T-helper 9 cell (primary cell): ENCODE results near the gene MAN1A2.
"Not testable (repeated sequence)": the region's sequence is repeated elsewhere in the genome, so short reads cannot be mapped to it uniquely, and the experiment has no call there.

Experiments
- DNase-seq: peaks from one replicate; pipeline ENCODE4 v3.0.0-alpha.2; 2020

The MAN1A2 gene

DNA sequence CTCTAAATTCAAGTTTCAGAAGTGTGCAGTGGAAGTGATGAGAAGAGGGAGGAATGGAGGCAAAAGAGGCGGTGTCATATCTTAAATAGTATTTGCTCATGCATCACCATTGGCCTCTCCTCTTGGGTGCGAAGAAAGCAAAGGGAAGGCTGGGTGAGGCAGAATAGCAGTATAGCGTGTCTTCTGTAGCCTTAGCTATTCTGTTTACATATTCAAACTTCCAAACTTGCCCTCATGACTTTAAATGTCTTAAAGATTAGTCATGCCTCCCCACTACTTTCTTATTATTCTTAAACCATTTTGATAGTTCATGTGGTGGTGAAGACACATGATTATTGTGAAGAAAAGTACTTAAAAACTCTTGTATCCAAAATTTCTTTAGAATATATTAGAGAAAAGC is 134.0 kb downstream of the MAN1A2 start:
- no peak for DNase-seq

DNA sequence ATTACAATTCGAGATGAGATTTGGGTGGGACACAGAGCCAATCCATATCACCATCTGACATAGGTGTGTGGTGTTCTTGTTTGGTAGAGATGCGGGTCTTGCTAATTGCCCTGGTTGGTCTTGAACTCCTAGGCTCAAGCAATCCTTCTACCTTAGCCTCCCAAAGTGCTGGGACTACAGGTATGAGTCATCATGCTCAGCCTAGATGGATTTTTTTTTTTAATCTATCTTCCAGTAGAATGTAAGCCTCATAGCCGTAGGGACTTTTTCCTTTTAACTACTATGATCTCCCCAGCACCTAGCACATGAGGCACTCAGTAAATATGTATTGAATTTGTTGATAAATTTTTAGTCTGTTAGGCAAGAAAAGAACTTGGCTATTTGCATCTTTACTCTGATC is 144.0 kb downstream of the MAN1A2 start:
- DNase-seq = no peak

DNA sequence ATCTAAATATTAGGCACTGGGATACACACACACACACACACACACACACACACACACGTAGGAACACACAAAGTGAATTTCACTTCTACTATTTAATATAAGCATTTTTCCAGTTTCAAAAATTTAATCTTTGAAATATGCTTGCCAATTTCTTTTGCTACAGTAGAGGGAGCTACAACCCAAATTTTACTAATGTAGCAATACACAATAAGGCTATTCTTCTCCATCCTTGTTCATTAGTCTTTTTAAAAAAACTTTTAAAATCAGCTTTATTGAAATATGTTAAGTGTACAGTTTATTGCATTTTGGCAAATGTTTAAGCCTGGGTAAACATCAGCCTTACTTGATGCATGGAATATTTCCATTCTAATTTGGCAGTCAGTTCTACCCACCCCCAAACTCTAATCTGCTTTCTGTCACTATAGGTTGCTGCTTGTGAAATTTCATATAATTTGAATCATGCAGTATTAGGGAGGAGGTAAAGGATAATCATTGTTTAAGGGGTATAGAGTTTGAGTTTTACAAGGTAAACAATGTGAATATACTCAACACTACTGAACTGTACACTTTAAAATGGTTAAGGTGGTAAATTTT is 145.6 kb downstream of the MAN1A2 start:
- no peak for DNase-seq

DNA sequence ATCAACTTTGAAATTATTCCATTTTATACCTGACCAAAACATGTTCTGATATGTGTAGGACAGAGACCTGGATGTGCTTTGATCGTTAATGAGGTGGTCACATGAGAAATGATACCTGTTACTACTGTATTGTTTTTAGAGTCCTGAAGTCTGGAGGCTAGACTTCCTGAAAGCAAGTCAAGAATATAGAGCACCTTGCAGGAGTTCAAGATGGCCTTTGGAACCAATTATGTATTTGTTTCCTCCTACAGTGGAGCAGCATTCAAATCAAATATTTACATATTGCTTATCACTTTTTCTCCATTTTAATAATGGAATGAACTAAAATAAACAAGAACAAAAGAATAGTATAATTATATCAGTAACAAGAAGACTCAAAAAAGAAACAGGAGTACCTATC is 155.9 kb downstream of the MAN1A2 start:
- DNase-seq = no peak

DNA sequence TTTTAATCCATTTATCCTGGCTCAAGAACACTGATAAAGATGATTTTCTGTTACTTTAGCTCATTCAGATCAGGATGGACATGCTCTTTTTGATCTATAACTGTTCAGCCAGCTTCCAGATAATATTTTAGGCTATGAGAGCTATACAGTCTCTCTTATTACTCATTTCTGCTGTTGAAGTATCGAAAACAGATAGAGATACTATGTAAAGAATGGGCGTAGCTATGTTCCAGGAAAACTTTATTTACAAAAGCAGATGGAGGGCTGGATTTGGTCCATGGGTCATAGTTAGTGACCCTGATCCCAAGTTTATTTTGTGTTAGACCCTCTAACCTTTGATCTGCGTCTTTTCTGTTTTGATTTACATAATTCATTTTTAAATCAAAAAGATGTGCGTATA is 159.8 kb downstream of the MAN1A2 start:
- no peak for DNase-seq

DNA sequence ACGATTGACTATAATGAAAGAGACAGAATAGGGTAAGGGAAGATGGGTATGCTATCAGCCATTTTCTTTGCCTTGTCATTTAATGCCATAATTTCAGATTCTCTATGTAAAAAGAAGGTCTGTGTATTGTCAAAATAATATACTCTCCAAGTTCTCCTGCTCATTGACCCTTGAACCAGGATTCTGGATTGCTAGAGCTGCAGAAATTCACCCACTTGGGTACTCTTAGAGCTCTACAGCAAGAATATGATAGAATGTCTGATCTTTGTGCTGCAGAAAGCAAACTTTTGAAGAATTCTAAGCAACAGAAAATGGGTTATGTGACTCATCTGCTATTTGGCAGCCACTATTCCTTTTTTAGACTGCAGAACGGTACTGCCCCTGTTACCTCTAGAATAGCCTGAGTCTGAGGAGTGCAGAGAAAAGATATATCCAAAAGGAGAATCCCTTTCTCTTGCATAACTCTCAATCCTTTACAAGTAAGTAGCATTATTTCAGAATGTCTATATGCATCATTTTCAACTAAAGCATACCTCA is 160.4 kb downstream of the MAN1A2 start:
- no peak for DNase-seq

DNA sequence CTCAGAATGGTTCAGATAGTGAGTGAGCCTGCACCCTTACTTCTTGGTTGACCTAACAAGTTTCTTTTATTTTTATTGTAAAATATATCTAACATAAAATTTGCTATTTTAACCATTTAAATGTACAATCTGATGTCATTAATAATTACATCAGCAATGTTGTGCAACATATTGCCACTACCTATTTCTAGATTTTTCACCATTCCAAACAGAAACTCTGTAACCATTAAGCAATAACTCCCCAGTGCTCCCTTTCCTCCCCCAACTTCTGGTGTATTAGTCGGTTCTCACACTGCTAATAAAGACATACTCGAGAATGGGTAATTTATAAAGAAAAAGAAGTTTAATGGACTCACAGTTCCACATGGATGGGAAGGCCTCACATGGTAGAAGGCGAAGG is 162.4 kb downstream of the MAN1A2 start:
- DNase-seq = no peak

DNA sequence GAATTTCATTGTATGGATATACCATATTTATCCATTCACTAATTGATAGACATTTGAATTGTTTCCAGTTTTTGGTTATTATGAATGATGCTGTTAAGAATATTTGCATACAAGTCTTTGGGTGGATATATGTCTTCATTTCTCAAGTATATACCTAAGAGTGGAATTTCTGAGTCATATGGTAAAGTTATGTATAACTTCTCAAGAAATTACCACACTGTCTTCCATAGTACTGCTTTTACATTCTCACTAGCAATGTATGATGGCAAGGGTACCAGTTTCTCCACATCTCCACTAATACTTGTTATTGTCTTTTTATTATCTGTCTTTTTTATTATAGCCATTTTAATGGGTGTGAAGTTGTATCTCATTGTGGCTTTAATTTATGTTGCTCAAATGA is 164.0 kb downstream of the MAN1A2 start:
- DNase-seq = no peak

DNA sequence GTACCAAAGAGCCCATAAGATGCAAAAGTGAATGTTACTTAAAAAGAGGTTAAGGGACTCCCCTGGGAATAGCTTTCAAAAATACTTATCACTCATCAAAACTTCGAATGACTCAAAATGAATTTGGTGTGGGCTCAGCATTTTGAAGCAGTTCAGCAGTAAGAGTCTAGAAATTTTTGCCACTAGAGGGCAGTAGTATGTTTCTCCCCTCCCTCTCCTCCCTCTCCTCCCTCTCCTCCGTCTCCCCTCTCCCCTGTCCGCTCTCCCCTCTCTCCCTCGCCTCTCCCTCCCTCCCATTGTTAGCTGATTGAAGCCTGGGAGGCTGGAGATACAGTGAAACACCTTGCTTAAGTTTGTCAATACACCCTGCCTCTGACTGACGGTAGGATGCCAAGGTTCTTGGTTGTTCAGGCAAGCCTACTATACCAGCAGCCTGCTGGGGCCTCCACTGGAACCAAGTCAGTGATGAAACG is 167.8 kb downstream of the MAN1A2 start:
- no peak for DNase-seq

DNA sequence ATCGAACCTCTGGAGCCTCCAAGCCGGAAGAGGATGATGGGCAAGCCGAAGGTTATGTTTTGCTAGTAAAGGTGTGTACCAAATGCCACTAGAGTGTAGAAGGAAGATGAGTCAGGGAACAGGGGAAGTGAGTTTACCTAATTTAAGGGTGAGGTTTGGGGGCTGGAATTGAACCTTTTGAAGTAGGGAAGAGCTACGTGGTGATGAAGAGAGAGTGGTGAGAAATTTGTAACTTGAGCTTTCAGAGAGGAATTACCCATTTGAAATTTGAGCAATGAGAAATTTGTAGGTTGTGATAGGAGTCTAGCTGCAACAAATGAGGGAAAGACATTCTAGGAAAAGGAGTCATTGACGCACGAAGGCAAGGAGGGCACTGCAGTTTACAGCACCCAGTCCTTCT is 168.6 kb downstream of the MAN1A2 start:
- DNase-seq = no peak

DNA sequence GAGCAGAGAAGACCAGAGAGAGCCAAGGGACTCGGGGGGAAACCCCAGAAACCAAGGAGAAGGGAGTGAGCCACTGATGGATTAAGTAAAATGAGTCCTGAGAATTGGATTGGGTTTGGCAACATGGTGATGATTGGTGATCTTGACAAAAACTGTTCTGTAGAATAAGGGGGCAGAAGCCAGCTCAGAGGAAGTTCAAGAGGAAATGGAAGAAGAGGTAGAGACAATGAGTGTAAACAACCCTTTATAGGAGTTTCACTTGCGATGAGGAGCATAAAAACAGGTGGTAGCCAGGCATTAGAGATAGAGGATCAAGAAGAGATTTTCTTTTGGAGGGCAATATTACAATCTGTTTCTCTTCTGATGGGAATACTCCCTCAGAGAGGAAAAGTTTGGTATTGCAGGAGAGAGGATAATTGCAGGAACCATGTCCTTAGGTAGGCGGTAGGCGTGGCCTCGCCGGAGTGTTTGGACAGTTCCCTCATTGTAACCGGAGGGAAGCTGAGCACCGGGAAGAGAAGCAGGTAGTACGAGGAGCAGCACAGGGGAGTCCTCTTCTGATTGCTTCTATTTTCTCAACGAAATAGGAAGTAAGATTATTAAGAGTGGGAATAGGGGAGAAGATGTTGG is 170.2 kb downstream of the MAN1A2 start:
- DNase-seq = no peak

DNA sequence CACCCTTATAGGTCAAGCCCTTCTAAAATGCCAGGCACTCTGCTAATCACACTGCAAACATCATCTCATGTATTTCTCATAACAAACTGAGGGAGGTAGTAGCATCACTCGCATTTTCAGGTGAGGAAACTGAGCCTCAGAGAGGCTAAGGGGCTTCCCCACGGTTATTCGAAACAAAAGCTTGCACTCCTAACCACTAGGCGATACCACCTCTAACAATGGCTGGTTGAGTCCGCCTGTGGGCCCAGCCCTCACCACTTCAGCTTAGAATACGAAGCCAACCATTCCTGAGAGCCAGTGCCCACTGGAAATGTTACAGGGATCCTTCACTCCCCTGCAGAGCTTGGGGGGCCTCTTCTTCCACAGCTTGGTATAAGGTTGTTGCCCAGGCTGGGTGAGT is 173.3 kb downstream of the MAN1A2 start:
- DNase-seq = no peak

DNA sequence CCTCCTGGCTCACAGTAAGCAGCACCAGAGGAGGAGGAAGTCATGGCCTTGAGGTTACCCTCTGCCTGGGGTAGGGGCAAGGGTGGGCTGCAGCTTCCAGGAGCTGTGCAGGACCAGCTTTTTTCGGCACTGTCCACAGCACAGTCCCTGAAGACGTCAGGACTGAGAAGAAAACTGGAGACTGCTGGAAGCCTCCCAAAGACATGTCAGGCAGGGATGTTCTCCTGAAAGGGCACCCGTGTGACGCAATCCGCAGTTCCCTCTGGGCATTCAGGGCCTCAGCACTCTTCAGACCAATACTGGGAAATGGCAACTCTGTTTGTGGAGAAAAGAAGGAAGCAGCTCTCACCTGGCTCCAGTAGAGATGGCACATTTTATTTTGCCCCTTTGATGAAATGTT is 173.8 kb downstream of the MAN1A2 start:
- DNase-seq = no peak

DNA sequence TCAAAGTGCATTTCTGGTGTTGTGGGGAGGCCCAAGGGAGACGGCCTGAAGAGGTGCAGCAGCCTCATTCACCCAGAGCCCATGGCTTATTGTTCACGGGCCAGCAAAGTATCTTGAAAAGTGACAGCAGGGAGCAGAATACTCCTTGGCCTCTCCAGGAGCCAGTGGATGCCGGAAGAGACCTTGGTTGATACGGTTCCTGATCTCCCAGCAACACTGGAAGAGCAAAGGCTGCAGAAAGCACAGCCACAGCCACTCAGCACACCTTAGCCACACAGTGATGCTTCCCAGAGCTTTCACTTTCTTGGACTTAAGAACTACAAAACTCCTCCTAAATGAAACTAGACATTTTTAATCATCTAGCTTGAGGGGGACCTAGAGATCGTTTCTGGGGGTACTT is 174.3 kb downstream of the MAN1A2 start:
- no peak for DNase-seq

DNA sequence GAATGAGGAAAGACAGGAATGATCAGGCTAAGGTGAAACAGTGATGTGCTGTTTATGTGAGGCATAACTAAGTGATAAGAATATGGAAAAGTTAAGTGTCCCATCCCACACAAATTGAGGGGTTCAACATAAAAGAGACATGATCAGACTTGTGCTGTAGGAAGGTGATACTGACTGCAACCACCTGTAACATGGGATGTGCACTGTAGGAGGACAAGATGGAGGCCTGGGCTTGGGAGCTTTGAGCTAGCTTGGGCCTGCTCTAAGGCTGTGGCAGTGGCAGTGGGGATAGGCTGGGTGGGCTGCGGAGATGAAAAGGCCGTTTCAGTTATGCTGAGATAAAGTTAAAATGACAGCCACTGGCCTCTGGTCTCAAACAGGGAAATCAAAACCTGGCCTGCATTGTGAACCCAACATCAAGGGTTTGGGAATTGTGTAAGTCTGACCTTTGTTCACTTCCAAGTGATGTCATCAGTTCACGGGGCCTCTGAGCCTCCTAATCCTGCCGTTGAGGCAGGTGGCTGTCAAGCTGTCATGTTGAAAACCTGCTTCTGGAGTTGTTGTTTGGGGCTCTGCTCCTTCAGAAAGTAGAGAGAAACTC is 177.4 kb downstream of the MAN1A2 start:
- DNase-seq = no peak

DNA sequence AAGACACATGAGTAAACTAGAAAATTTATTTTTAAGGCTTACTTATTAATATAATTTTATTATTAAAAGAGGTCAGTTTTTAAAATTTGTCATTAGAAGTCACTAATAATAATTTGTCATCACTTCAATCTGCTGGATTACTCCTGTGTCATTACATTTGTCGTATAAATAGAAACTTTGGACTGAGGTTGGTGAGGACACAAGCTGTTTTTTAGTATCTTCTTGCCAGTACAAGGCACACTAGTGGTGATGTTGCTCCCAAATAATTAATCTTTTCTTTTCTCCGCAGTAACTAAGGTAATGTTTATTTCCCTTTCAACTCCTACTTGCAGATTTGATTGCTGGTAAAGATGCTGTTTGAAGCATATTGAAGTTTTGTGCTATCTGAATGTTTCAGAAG is 179.2 kb downstream of the MAN1A2 start:
- DNase-seq = no peak

DNA sequence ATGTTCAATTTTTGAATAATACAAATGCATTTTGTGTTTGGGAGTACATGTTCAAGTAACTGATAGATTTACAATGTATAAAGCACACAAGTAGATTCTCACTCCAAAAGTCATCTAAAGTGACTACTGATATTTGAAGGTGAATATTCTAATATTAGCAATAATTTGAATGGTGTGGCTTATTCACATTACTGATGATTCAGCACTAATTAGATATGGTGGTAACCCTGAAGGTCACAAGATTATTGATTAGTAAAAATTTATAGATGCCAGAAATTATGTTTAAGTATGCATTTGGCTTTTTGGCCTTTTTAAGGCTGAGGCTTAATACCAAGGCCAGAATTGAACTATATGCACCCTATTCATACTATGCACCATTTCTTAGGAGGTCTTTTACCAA is 186.2 kb downstream of the MAN1A2 start:
- DNase-seq = no peak

DNA sequence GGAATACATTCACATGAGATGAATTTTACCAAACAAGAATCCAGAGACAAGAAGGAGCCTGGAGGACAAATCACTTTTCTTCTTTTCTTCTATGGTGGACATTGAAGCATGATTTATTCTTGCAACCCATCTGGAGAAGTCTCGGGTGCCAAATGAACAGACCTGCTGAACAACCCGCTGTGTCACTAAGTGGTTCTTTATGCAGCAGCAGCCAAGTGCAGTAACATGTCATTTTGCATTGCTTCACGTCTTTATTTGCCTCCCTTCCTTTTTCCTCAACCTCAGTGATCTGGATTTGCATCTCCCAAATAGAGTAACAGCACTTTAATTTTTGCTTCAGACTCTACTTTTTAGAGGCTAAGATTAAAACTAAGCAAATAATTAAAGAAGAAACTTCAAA is 188.6 kb downstream of the MAN1A2 start:
- no peak for DNase-seq

DNA sequence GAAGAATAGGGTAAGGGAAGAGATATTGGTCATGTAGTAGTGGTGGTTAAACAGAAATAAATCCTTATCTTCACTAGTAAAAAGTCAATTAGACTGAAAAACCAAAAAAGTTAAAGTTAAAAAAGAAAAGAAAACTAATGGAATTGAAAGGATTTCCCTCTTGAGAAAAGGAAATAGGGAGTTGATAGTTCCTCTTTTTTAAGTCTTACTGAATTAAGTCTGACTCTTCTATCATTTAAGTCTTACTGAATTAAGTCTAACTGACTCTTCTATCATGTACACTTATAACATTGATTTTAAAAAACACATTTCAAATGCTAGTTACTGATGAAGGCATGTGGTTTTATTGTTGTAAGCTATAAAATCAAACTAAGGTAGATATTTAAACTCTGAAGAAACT is 189.1 kb downstream of the MAN1A2 start:
- DNase-seq = no peak

DNA sequence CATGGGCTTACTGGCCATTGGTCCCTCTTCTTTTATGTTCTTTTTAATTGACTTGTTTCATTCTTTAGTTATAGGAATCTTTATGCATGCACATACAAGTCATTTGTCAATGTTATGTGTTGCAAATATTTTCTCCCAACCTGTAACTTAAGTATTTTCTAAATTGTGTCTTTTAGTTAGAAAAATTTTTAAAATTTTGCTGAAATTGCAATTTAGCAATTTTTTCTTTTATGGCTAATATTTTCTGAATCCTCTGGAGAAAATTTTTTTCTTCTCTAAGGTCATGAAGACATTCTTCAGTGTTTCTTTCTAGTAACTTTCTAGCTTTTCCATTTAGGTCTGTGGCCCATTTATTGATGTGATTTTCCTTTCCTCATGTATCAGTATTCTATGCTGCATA is 189.7 kb downstream of the MAN1A2 start:
- DNase-seq = no peak

DNA sequence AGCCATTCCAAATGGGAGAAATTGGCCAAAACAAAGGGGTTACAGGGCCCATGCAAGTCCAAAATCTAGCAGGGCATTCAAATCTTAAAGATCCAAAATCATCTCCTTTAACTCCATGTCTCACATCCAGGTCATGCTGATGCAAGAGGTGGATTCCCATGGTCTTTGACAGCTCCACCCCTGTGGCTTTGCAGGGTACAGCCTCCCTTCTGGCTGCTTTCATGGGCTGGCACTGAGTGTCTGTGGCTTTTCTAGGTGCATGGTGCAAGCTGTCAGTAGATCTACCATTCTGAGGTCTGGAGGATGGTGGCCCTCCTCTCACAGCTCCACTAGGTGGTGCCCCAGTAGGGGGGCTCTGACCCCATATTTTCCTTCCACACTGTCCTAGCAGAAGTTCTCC is 191.2 kb downstream of the MAN1A2 start:
- DNase-seq = not testable (repeated sequence)

DNA sequence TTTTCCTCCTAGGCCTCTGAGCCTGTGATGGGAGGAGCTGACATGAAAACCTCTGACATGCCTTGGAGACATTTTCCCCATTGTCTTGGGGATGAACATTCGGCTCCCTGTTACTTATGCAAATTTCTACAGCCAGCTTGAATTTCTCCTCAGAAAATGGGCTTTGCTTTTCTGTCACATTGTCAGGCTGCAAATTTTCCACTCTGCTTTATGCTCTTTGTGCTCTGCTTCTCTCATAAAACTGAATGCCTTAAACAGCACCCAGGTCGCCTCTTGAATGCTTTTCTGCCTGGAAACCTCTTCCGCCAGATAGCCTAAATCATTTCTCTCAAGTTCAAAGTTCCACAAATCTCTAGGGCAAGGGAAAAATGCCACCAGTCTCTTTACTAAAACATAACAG is 191.9 kb downstream of the MAN1A2 start:
- no peak for DNase-seq

DNA sequence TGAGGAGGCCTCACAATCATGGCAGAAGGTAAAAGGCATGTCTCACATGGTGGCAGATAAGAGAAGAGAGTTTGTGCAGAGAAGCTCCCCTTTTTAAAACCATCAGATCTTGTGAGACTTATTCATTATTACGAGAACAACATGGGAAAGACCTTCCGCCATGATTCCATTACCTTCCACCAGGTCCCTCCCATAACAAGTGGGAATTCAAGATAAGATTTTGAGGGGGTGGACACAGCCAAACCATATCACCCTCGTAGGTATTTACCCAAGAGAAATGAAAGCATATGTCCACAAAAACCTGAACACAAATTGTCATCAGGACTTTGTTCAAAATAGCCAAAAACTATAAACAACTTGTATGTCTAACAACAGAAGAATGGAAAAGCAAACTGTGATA is 192.7 kb downstream of the MAN1A2 start:
- no peak for DNase-seq

DNA sequence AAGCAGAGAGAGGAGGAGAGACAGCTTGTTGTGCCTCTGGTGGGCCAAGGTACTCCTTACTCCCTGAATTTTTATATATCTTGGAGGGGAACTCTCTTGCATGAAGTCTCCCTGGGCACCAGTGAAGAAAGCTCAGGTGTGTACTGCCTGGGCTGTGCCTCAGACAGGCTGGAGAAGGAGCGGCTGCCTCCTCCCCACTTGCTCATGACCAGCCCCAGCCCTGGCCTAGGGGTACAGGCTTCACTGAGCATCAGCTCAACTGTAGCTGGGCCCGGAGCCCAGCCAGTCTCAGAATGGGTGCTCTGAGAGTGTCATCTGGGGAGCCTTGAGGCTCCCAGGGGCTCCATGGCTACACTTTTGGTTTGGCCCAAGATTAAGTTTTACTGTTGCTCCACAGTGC is 193.8 kb downstream of the MAN1A2 start:
- no peak for DNase-seq

DNA sequence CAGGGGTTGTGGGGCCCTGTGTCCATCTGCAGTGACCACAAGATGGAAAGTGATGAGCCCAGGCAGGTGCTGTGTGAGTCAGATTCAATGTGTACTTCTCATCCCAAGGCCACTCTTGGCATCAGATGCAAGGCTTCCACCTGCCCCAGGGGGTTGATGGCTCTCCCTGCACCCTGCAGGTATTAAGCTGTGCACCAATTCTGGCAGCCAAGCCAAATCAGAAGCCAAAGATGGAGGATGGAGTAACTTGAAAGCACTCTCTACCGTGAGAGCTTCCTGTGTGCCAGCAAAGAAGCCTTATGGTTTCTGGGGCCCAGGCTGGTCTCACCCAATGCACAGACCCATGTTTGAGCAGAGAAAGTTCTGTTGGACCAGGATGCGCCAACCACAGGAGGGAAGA is 194.3 kb downstream of the MAN1A2 start:
- no peak for DNase-seq
